HG02885 (cell line): ENCODE results near the gene INTS6.

Source experiments
- ATAC-seq: cut with Tn5 transposase; IDR thresholded peaks from one replicate; pipeline ENCODE4 v1.9.1; 2021; ENCODE audit warnings: mild to moderate bottlenecking; ENCODE audit not compliant: unreplicated experiment, poor library complexity

The INTS6 gene

GRCh38 chr13:51348069-51348967, 104.5 kb downstream of the INTS6 start:
- ATAC-seq, result no peak

- ATAC-seq, result no peak
These were observed 105.7 kb downstream of the INTS6 start for GRCh38 chr13:51347099-51347498.

- no peak for ATAC-seq
These were observed 106.4 kb downstream of the INTS6 start for GRCh38 chr13:51346397-51346796.

GRCh38 chr13:51343475-51343874, 109.4 kb downstream of the INTS6 start:
- no peak for ATAC-seq

- ATAC-seq, result no peak
These were observed 110.1 kb downstream of the INTS6 start for GRCh38 chr13:51342706-51343105.

- no peak for ATAC-seq
These were observed 111.0 kb downstream of the INTS6 start for GRCh38 chr13:51341791-51342190.

GRCh38 chr13:51341232-51341631, 111.6 kb downstream of the INTS6 start:
- ATAC-seq, result no peak

- ATAC-seq, result no peak
These were observed 112.7 kb downstream of the INTS6 start for GRCh38 chr13:51339952-51340732.

GRCh38 chr13:51339354-51339753, 113.5 kb downstream of the INTS6 start, which contains the start of gene SERPINE3:
SERPINE3 (plus strand) TSS chr13:51339691; CDS start chr13:51341092, 1,401 bp downstream.
- no peak for ATAC-seq

GRCh38 chr13:51336746-51337145, 116.1 kb downstream of the INTS6 start:
- no peak for ATAC-seq

- no peak for ATAC-seq
These were observed 119.0 kb downstream of the INTS6 start for GRCh38 chr13:51333826-51334225.

GRCh38 chr13:51333421-51333820, 119.4 kb downstream of the INTS6 start:
- ATAC-seq, result no peak

- ATAC-seq, result no peak
These were observed 120.1 kb downstream of the INTS6 start for GRCh38 chr13:51332566-51333361.

- ATAC-seq, result peak; percentile 67
These were observed 121.4 kb downstream of the INTS6 start for GRCh38 chr13:51331354-51331861.

GRCh38 chr13:51330791-51331190, 122.0 kb downstream of the INTS6 start:
- peak; percentile 66 for ATAC-seq

GRCh38 chr13:51329606-51330005, 123.2 kb downstream of the INTS6 start:
- no peak for ATAC-seq

GRCh38 chr13:51328488-51328887, 124.3 kb downstream of the INTS6 start:
- ATAC-seq, result no peak

- ATAC-seq, result no peak
These were observed 124.9 kb downstream of the INTS6 start for GRCh38 chr13:51327961-51328360.

- no peak for ATAC-seq
These were observed 126.1 kb downstream of the INTS6 start for GRCh38 chr13:51326777-51327176.

- ATAC-seq, result no peak
These were observed 127.0 kb downstream of the INTS6 start for GRCh38 chr13:51325837-51326236.
